ENCODE results near the gene EXOC4. TPM values are rescaled to one million over a fixed set of nuclear protein-coding genes. Genes with fewer than 3 reads are reported as not detected.

Gene EXOC4
- total and polyA plus RNA-seq, 7 donors: 7.6 to 63.0 (median 29.1) TPM

DNA sequence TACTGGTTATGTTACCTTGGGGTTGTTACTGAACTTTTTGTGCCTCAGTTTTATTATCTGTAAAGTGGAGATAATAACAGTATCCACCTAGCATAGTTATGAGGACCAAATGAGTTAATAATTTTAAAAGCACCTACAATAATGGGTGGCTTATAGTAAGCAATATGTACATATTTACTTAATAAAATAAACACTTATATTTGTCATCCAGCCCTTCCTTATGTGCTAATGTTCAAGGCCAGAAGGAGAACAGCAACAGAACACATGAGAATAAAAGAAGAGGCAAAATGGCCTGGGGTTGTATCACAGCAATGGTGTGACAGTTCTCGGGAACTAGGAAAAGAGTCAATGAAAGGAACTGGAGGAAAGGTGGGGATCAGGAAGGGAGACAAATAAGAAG, 618.9 kb downstream of the EXOC4 start:
- Histone ChIP-seq H3K36me3 (ENCODE audit: insufficient read depth in 1 of 2, low read depth in 1 of 2) (no peaks in the 10 kb centered on the region), H3K27ac (no peak overlapping the region), H3K9me3 (no peaks in the 10 kb centered on the region), H3K4me3 (no peak overlapping the region), H3K4me1 (no peaks in the 10 kb centered on the region), H3K27me3 (ENCODE audit: insufficient read depth in 3 of 3, low read length in 2 of 3) (no peaks in the 10 kb centered on the region)
- ATAC-seq: no peak
- no peak for DNase-seq
- intact Hi-C loops (cut with DNase I): no loop called here
- TF ChIP-seq, protein P1, sequence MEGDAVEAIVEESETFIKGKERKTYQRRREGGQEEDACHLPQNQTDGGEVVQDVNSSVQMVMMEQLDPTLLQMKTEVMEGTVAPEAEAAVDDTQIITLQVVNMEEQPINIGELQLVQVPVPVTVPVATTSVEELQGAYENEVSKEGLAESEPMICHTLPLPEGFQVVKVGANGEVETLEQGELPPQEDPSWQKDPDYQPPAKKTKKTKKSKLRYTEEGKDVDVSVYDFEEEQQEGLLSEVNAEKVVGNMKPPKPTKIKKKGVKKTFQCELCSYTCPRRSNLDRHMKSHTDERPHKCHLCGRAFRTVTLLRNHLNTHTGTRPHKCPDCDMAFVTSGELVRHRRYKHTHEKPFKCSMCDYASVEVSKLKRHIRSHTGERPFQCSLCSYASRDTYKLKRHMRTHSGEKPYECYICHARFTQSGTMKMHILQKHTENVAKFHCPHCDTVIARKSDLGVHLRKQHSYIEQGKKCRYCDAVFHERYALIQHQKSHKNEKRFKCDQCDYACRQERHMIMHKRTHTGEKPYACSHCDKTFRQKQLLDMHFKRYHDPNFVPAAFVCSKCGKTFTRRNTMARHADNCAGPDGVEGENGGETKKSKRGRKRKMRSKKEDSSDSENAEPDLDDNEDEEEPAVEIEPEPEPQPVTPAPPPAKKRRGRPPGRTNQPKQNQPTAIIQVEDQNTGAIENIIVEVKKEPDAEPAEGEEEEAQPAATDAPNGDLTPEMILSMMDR (IDR thresholded peaks at IDR 0.05): no peak
- 93 to 100% (median 96%) methylated on average over 1 of the region's 1 CpG for WGBS, 3 donors

DNA sequence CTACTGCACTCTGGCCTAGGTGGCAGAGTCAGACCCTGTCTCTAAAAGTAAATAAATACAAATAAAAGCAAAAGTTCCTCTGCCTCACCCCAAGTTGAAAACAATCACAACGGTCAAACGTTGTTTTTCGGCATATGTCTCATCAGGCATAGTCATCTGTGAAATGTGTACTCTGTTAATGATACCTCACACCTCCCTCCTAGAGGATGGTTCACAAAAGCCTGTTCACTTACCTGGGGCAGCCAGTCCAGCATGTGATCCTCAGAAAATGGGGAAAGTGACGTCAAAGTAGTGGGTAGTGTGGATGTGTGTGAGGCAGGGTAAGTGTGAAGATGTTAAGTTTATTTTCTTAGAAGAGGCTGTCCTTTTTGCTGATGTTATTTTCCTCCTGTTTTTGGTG, 620.3 kb downstream of the EXOC4 start:
- no peak overlapping the region for H3K4me3 ChIP-seq
- 91 to 96% (median 91%) methylated on average over 4 of the region's 4 CpGs for WGBS, 3 donors
- H3K36me3 ChIP-seq (ENCODE audit: insufficient read depth in 1 of 2, low read depth in 1 of 2): no peaks in the 10 kb centered on the region
- intact Hi-C loops (cut with DNase I): no loop called here
- no peak overlapping the region for H3K27ac ChIP-seq
- H3K9me3 ChIP-seq: no peaks in the 10 kb centered on the region
- ATAC-seq (no peak), DNase-seq (no peak)
- H3K27me3 ChIP-seq (ENCODE audit: insufficient read depth in 3 of 3, low read length in 2 of 3): no peaks in the 10 kb centered on the region
- TF ChIP-seq, protein P1 (IDR thresholded peaks at IDR 0.05): no peak
- no peaks in the 10 kb centered on the region for H3K4me1 ChIP-seq

DNA sequence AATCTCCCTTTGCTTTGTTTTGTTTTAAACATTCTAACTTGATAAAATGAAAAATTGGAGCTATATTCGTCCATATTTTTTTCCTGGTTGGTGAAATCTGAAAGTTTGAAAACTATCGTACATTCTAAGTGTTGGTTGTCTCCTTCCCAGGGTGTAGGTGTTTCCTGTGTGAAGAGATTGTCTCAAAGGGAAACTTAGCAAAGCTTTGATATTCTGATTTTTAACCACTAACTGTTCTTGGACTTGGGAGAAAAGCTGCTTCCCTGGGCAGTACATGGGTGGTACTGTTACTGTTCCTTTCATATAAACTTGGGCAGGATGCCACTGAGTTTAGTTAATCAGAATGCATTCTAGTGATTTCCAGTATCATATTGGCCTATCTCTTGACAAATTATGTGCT, 620.8 kb downstream of the EXOC4 start:
- no peak overlapping the region for H3K27ac ChIP-seq
- TF ChIP-seq, protein P1 (IDR thresholded peaks at IDR 0.05): no peak
- H3K4me3 ChIP-seq: no peak overlapping the region
- intact Hi-C loops (cut with DNase I): no loop called here
- ATAC-seq (no peak), DNase-seq (no peak)
- no peaks in the 10 kb centered on the region for H3K9me3 ChIP-seq
- H3K4me1 ChIP-seq: no peaks in the 10 kb centered on the region
- WGBS, 3 donors: 83 to 93% (median 88%) methylated on average over 2 of the region's 2 CpGs
- no peaks in the 10 kb centered on the region for H3K36me3 ChIP-seq (ENCODE audit: insufficient read depth in 1 of 2, low read depth in 1 of 2)
- H3K27me3 ChIP-seq (ENCODE audit: insufficient read depth in 3 of 3, low read length in 2 of 3): no peaks in the 10 kb centered on the region

DNA sequence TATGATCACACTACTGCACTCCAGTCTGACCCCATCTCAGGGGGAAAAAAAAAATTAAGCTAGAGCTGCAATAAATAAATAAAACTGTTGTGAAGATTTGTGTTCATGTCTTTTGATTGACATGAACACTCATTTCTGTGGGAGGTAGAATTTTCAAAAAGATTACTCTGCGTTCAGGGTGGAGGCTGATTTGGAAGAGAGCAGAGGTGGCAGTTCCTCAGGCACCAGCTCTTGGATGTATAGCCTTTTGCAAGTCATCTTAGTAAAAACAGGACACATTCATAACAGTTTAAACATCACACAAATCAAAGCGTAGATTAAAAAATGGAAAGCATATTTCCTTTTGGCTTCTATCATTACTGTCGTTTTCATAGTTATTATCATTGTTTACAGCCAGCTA, 630.7 kb downstream of the EXOC4 start:
- DNase-seq (no peak), ATAC-seq (no peak)
- Histone ChIP-seq H3K9me3 (no peaks in the 10 kb centered on the region), H3K4me3 (no peak overlapping the region), H3K4me1 (no peaks in the 10 kb centered on the region), H3K27me3 (ENCODE audit: insufficient read depth in 3 of 3, low read length in 2 of 3) (no peaks in the 10 kb centered on the region), H3K36me3 (ENCODE audit: insufficient read depth in 1 of 2, low read depth in 1 of 2) (no peaks in the 10 kb centered on the region), H3K27ac (no peak overlapping the region)
- TF ChIP-seq, protein P1 (IDR thresholded peaks at IDR 0.05): no peak
- intact Hi-C loops (cut with DNase I): no loop called here
- 89 to 92% (median 90%) methylated on average over 3 of the region's 3 CpGs for WGBS, 3 donors

DNA sequence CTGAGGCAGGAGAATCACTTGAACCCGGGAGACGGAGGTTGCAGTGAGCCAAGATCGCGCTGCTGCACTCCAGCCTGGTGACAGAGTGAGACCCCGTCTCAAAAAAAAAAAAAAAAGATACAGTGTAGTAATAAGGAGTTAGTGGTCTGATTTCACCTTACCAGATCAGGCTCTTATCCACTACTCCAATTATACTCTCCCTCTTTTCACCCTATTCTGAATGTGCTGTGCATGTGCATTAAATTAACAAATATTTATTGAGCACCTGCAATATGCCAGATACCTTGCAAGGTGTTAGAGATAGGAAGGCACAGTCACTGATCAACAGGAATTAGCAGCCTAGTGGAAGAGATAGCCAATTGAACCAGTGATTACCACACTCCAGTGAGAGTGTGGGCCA, 632.3 kb downstream of the EXOC4 start:
- 98 to 100% (median 100%) methylated on average over 5 of the region's 5 CpGs for WGBS, 3 donors
- H3K36me3 ChIP-seq (ENCODE audit: insufficient read depth in 1 of 2, low read depth in 1 of 2): no peaks in the 10 kb centered on the region

More for the DNA sequence above, 632.3 kb downstream of the EXOC4 start:
- H3K27me3 ChIP-seq (ENCODE audit: insufficient read depth in 3 of 3, low read length in 2 of 3): no peaks in the 10 kb centered on the region
- no peak for ATAC-seq
- H3K4me3 ChIP-seq: no peak overlapping the region
- TF ChIP-seq, protein P1 (IDR thresholded peaks at IDR 0.05): no peak
- H3K4me1 ChIP-seq: no peaks in the 10 kb centered on the region
- DNase-seq: no peak
- intact Hi-C loops (cut with DNase I): no loop called here
- H3K9me3 ChIP-seq: peaks cover 3% of the 10 kb centered on the region
- no peak overlapping the region for H3K27ac ChIP-seq
